IMR-90 (cell line): ENCODE data around the gene SPDYC. TPM values are rescaled to one million over a fixed set of nuclear protein-coding genes. Genes with fewer than 3 reads are reported as not detected.

Source experiments
- ATAC-seq: fragments of 200-7000 bp; cut with Tn5 transposase; 2 replicates; pipeline ENCODE4 v1.9.1; 2020; ENCODE audit warnings: low read depth, mild to moderate bottlenecking, moderate library complexity
- BruUV-seq: library from RNA; stranded (reverse); fragments of 400-500 nt; replicated peaks from 2 replicates; lab custom pipeline; 2021; lab: Mats Ljungman, UMichigan
- CTCF ChIA-PET: fragments of 300-600 bp; formaldehyde crosslinking; extraction: SDS; loops from one replicate; lab custom pipeline; 2021; ENCODE audit warnings: antibody characterized with exemption; lab: Yijun Ruan, JAX
- POLR2A ChIA-PET: fragments of 300-600 bp; sonication (Branson Sonifier 250); formaldehyde crosslinking; loops from one replicate; lab custom pipeline; 2022; ENCODE audit warnings: antibody characterized with exemption; ENCODE audit not compliant: unreplicated experiment; lab: Charles Lee
- DNase-seq: peaks from one replicate; pipeline ENCODE4 v3.0.0; 2013
- H2AFZ ChIP-seq: replicated peaks from 2 replicates; pipeline ENCODE3; 2013; ENCODE audit warnings: low read length, mild to moderate bottlenecking; ENCODE audit not compliant: poor library complexity
- H2AK5ac ChIP-seq: 2 replicates; pipeline ENCODE4 v1.6.1; 2013; ENCODE audit warnings: low read depth, low read length, inconsistent platforms
- H2AK9ac ChIP-seq: replicated peaks from 2 replicates; pipeline ENCODE3; 2013; ENCODE audit warnings: mild to moderate bottlenecking, low read depth, low read length, moderate library complexity; ENCODE audit not compliant: poor library complexity
- H2BK120ac ChIP-seq: 2 replicates; pipeline ENCODE4 v1.6.1; 2013; ENCODE audit warnings: low read depth, low read length, inconsistent platforms
- H2BK15ac ChIP-seq: 3 replicates; pipeline ENCODE4 v1.6.1; 2013; ENCODE audit warnings: low read depth, low read length, inconsistent platforms
- H2BK20ac ChIP-seq: 2 replicates; pipeline ENCODE4 v1.6.1; 2013; ENCODE audit warnings: low read depth, mild to moderate bottlenecking, inconsistent platforms, low read length, moderate library complexity
- H2BK5ac ChIP-seq: 2 replicates; pipeline ENCODE4 v1.6.1; 2013; ENCODE audit warnings: mild to moderate bottlenecking, low read depth, low read length, inconsistent platforms; ENCODE audit not compliant: poor library complexity, severe bottlenecking
- H3K14ac ChIP-seq: replicated peaks from 2 replicates; pipeline ENCODE4 v1.6.1; 2013; ENCODE audit warnings: low read depth, low read length, inconsistent platforms
- H3K18ac ChIP-seq: 2 replicates; pipeline ENCODE4 v1.6.1; 2013; ENCODE audit warnings: low read depth, low read length, control low read depth
- H3K23ac ChIP-seq: 2 replicates; pipeline ENCODE4 v1.6.1; 2013; ENCODE audit warnings: low read depth, low read length, inconsistent platforms
- H3K27ac ChIP-seq: 2 replicates; pipeline ENCODE4 v1.5.1; 2013; ENCODE audit warnings: mild to moderate bottlenecking, control low read depth, low read length; ENCODE audit not compliant: insufficient read depth
- H3K27me3 ChIP-seq: 2 replicates; pipeline ENCODE4 v1.6.1; 2013; ENCODE audit warnings: low read length; ENCODE audit not compliant: control insufficient read depth, insufficient read depth
- H3K36me3 ChIP-seq: 2 replicates; pipeline ENCODE4 v1.6.1; 2013; ENCODE audit warnings: low read length, mixed read lengths; ENCODE audit not compliant: control insufficient read depth, insufficient read depth
- H3K4ac ChIP-seq: 2 replicates; pipeline ENCODE4 v1.6.1; 2013; ENCODE audit warnings: low read depth, low read length, inconsistent platforms
- H3K4me1 ChIP-seq: 2 replicates; pipeline ENCODE4 v1.6.1; 2013; ENCODE audit warnings: low read length, mixed read lengths; ENCODE audit not compliant: control insufficient read depth, insufficient read depth
- H3K4me2 ChIP-seq: 2 replicates; pipeline ENCODE4 v1.6.1; 2013; ENCODE audit warnings: low read depth, mild to moderate bottlenecking, control low read depth, low read length, moderate library complexity
- H3K4me3 ChIP-seq: 2 replicates; pipeline ENCODE4 v1.5.1; 2013; ENCODE audit warnings: low read depth, mild to moderate bottlenecking, control low read depth, low read length, moderate library complexity; ENCODE audit not compliant: insufficient read depth
- H3K56ac ChIP-seq: 2 replicates; pipeline ENCODE4 v1.6.1; 2013; ENCODE audit warnings: low read length, inconsistent platforms; ENCODE audit not compliant: insufficient read depth; ENCODE audit errors: extremely low read depth
- H3K79me1 ChIP-seq, 2 experiments: 2 replicates each; pipeline ENCODE4 v1.6.1; 2013; ENCODE audit warnings: low read length in 2 of 2, inconsistent platforms in 1 of 2, low read depth in 1 of 2
- H3K9ac ChIP-seq: 2 replicates; pipeline ENCODE4 v1.6.1; 2013; ENCODE audit warnings: low read depth, low read length, control low read depth
- H3K9me1 ChIP-seq: 2 replicates; pipeline ENCODE4 v1.6.1; 2013; ENCODE audit warnings: low read length, inconsistent platforms; ENCODE audit not compliant: insufficient read depth
- H3K9me3 ChIP-seq: 2 replicates; pipeline ENCODE4 v1.6.1; 2013; ENCODE audit warnings: low read length; ENCODE audit not compliant: control insufficient read depth, insufficient read depth
- H4K20me1 ChIP-seq: 2 replicates; pipeline ENCODE4 v1.6.1; 2013; ENCODE audit warnings: low read length, inconsistent platforms; ENCODE audit not compliant: insufficient read depth
- H4K5ac ChIP-seq: 2 replicates; pipeline ENCODE4 v1.6.1; 2013; ENCODE audit warnings: mild to moderate bottlenecking, low read depth, low read length, control low read depth
- H4K8ac ChIP-seq, 2 experiments: 2 replicates each; pipeline ENCODE4 v1.6.1; 2013; ENCODE audit warnings: low read depth in 2 of 2, low read length in 2 of 2, control low read depth in 1 of 2, inconsistent platforms in 1 of 2
- H4K91ac ChIP-seq: 2 replicates; pipeline ENCODE4 v1.6.1; 2013; ENCODE audit warnings: low read depth, low read length, inconsistent platforms; ENCODE audit not compliant: insufficient read depth
- BHLHE40 ChIP-seq: fragments of 150-350 bp; IDR thresholded peaks from 2 replicates; pipeline ENCODE4 v1.6.1; 2016; ENCODE audit warnings: mild to moderate bottlenecking, low read depth, low read length
- CEBPB ChIP-seq: IDR thresholded peaks from 2 replicates; pipeline ENCODE4 v1.6.1; 2012; ENCODE audit warnings: low read depth, low read length, improper control_type of control experiment
- CHD1 ChIP-seq: IDR thresholded peaks from 2 replicates; pipeline ENCODE4 v1.6.1; 2012; ENCODE audit warnings: low read depth, low read length, improper control_type of control experiment
- FOS ChIP-seq: fragments of 150-350 bp; IDR thresholded peaks from 2 replicates; pipeline ENCODE4 v1.6.1; 2016; ENCODE audit warnings: low read depth, low read length
- MAFK ChIP-seq: IDR thresholded peaks from 2 replicates; pipeline ENCODE4 v1.6.1; 2012; ENCODE audit warnings: low read depth, low read length, improper control_type of control experiment
- MAZ ChIP-seq: IDR thresholded peaks from 2 replicates; pipeline ENCODE4 v1.6.1; 2012; ENCODE audit warnings: low read depth, mild to moderate bottlenecking, low read length, improper control_type of control experiment, moderate library complexity, borderline replicate concordance
- MXI1 ChIP-seq: IDR thresholded peaks from 2 replicates; pipeline ENCODE4 v1.6.1; 2012; ENCODE audit warnings: low read depth, mild to moderate bottlenecking, low read length, moderate library complexity, borderline replicate concordance
- NFE2L2 ChIP-seq: fragments of 150-350 bp; IDR thresholded peaks from 2 replicates; pipeline ENCODE4 v1.6.1; 2016; ENCODE audit warnings: low read depth, mild to moderate bottlenecking, low read length
- POLR2A ChIP-seq: IDR thresholded peaks from 2 replicates; pipeline ENCODE4 v1.6.1; 2012; ENCODE audit warnings: mild to moderate bottlenecking, low read depth, low read length
- RAD21 ChIP-seq: IDR thresholded peaks from 2 replicates; pipeline ENCODE4 v1.6.1; 2012; ENCODE audit warnings: low read length, improper control_type of control experiment
- RCOR1 ChIP-seq: IDR thresholded peaks from 2 replicates; pipeline ENCODE4 v1.6.1; 2012; ENCODE audit warnings: mild to moderate bottlenecking, low read length, improper control_type of control experiment; ENCODE audit not compliant: insufficient replicate concordance
- RFX5 ChIP-seq: IDR thresholded peaks from 2 replicates; pipeline ENCODE4 v1.8.0; 2012; ENCODE audit warnings: low read depth, mild to moderate bottlenecking, low read length, moderate library complexity
- SMC3 ChIP-seq: fragments of 150-350 bp; IDR thresholded peaks from 2 replicates; pipeline ENCODE4 v1.6.1; 2016; ENCODE audit warnings: low read depth, mild to moderate bottlenecking, antibody characterized with exemption, low read length, moderate library complexity
- WGBS, 2 experiments: methylation state at CpG; one replicate each; pipeline versions ENCODE4 v1.1.5 to v1.1.7; 2013; ENCODE audit warnings: missing lambda C conversion rate in 2 of 2; ENCODE audit not compliant: insufficient read length in 1 of 2; ENCODE audit errors: extremely low coverage in 2 of 2; 5-methylcytosine and 5-hydroxymethylcytosine counted together
- dilution Hi-C: fragments of 300-500 bp; cut with HindIII; formaldehyde crosslinking; loops from one replicate; pipeline ENCODE4 v1.14.3; 2018; ENCODE audit warnings: low sequenced_read_pairs; ENCODE audit not compliant: unreplicated experiment
- in situ Hi-C: fragments of 300-500 bp; cut with MboI; formaldehyde crosslinking; loops from 3 replicates; pipeline ENCODE4 v1.14.3; 2019; ENCODE audit warnings: low sequenced_read_pairs, inconsistent platforms, mixed read lengths
- intact Hi-C: fragments of 100-400 bp; cut with micrococcal nuclease; formaldehyde crosslinking; loops from 2 replicates; pipeline ENCODE4 v1.10.0; 2022
- polyA plus RNA-seq, 3 experiments: library from polyadenylated mRNA; depleted of rRNA; stranded (reverse); fragments of >200 nt; gene quantifications; 2 replicates each; pipeline ENCODE4 v1.2.3, GENCODE V29; 2012; ENCODE audit warnings: low replicate concordance in 1 of 3
- total RNA-seq: library from RNA; depleted of rRNA; stranded (reverse); fragments of >200 nt; gene quantifications from 2 replicates; pipeline ENCODE4 v1.2.3, GENCODE V29; 2012
- TF ChIP-seq, protein P1 (sequence below): fragments of 150-350 bp; IDR thresholded peaks from 2 replicates; pipeline ENCODE4 v1.6.1; 2017; ENCODE audit warnings: mild to moderate bottlenecking, antibody characterized with exemption, low read length, low read depth
- TF ChIP-seq, protein P2 (sequence below): fragments of 150-350 bp; IDR thresholded peaks from 2 replicates; pipeline ENCODE4 v1.6.1; 2016; ENCODE audit warnings: low read depth, mild to moderate bottlenecking, low read length, moderate library complexity, borderline replicate concordance
- TF ChIP-seq, protein P3 (sequence below): conservative IDR thresholded peaks from 2 replicates; pipeline ENCODE4 v1.5.1; 2012; ENCODE audit warnings: mild to moderate bottlenecking, low read depth, low read length, improper control_type of control experiment

The SPDYC gene
- total and polyA plus RNA-seq, 2 of the 4 experiments (the other 2 are of a cell fraction), result not detected

DNA sequence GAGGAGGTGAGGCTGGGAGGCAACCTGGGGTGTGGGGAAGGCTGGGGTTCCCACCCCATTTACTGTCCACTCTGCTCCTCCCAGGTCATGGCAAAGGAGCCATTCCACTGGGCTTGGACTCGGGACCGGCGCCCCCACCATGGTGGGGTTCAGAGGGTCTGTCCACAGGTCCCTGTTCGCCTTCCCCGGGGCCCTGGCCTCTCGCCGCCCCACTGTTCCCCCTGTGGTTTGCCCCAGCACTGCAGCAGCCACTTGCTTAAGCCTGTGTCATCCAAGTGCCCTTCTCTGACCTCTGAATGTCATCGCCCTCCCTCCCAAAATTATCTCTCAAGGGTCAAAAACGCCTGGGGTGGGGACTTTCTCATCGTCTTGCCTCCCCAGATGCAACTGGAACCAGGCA lies 2.6 kb downstream of the SPDYC start:
- peaks cover 0 to 5% of the 10 kb centered on the region in 2 experiments; a peak in 1 of 4 replicates for H3K79me1 ChIP-seq
- H3K4ac ChIP-seq, result no peak overlapping the region
- H3K9me1 ChIP-seq, result peaks cover 6% of the 10 kb centered on the region; the same call in 1 of the 2 replicates
- no peak overlapping the region for H3K14ac ChIP-seq
- intact Hi-C loops (no loop called here), in situ Hi-C loops (no loop called here), dilution Hi-C loops (no loop called here)
- no peak for ATAC-seq
- no peak overlapping the region for H3K4me3 ChIP-seq
- no peak overlapping the region for H4K5ac ChIP-seq
- no peak overlapping the region for H2BK15ac ChIP-seq
- H3K18ac ChIP-seq, result no peak overlapping the region
- H2BK20ac ChIP-seq, result no peak overlapping the region
- no peaks in the 10 kb centered on the region for H4K20me1 ChIP-seq
- no peak overlapping the region for H4K91ac ChIP-seq
- WGBS, 2 experiments, result no CpG with 5 or more reads among the region's 10 CpGs
- POLR2A ChIA-PET, result no interaction called here
- H3K27ac ChIP-seq, result no peak overlapping the region
- no peaks in the 10 kb centered on the region for H3K36me3 ChIP-seq
- DNase-seq, result no peak
- H3K23ac ChIP-seq, result no peak overlapping the region
- H3K4me2 ChIP-seq, result no peak overlapping the region
- no peak overlapping the region for H2AK5ac ChIP-seq
- no peak overlapping the region for H4K8ac ChIP-seq
- H3K27me3 ChIP-seq, result no peaks in the 10 kb centered on the region
- TF ChIP-seq, protein P1, sequence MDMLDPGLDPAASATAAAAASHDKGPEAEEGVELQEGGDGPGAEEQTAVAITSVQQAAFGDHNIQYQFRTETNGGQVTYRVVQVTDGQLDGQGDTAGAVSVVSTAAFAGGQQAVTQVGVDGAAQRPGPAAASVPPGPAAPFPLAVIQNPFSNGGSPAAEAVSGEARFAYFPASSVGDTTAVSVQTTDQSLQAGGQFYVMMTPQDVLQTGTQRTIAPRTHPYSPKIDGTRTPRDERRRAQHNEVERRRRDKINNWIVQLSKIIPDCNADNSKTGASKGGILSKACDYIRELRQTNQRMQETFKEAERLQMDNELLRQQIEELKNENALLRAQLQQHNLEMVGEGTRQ, result no peak
- TF ChIP-seq, protein P2, sequence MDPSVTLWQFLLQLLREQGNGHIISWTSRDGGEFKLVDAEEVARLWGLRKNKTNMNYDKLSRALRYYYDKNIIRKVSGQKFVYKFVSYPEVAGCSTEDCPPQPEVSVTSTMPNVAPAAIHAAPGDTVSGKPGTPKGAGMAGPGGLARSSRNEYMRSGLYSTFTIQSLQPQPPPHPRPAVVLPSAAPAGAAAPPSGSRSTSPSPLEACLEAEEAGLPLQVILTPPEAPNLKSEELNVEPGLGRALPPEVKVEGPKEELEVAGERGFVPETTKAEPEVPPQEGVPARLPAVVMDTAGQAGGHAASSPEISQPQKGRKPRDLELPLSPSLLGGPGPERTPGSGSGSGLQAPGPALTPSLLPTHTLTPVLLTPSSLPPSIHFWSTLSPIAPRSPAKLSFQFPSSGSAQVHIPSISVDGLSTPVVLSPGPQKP, result no peak
- TF ChIP-seq POLR2A (no peak), RAD21 (no peak), NFE2L2 (no peak), RFX5 (no peak), CHD1 (no peak), CEBPB (no peak), BHLHE40 (no peak), FOS (no peak), MAFK (no peak), MAZ (no peak), RCOR1 (no peak), SMC3 (no peak), MXI1 (no peak)
- TF ChIP-seq, protein P3, sequence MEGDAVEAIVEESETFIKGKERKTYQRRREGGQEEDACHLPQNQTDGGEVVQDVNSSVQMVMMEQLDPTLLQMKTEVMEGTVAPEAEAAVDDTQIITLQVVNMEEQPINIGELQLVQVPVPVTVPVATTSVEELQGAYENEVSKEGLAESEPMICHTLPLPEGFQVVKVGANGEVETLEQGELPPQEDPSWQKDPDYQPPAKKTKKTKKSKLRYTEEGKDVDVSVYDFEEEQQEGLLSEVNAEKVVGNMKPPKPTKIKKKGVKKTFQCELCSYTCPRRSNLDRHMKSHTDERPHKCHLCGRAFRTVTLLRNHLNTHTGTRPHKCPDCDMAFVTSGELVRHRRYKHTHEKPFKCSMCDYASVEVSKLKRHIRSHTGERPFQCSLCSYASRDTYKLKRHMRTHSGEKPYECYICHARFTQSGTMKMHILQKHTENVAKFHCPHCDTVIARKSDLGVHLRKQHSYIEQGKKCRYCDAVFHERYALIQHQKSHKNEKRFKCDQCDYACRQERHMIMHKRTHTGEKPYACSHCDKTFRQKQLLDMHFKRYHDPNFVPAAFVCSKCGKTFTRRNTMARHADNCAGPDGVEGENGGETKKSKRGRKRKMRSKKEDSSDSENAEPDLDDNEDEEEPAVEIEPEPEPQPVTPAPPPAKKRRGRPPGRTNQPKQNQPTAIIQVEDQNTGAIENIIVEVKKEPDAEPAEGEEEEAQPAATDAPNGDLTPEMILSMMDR, result no peak
- CTCF ChIA-PET, result no interaction called here
- H3K56ac ChIP-seq, result no peak overlapping the region
- peaks cover 6% of the 10 kb centered on the region for H3K4me1 ChIP-seq
- H2BK5ac ChIP-seq, result no peak overlapping the region
- no peaks in the 10 kb centered on the region for H3K9me3 ChIP-seq
- no peak overlapping the region for H3K9ac ChIP-seq
- BruUV-seq, result no TSS peak
- H2BK120ac ChIP-seq, result no peak overlapping the region
- no peak overlapping the region for H2AK9ac ChIP-seq
- H2AFZ ChIP-seq, result no peak overlapping the region
